Right lobe of liver (tissue), 6 donors: Measurements from ENCODE around the gene CYP27B1. TPM values are rescaled to one million over a fixed set of nuclear protein-coding genes. Genes with fewer than 3 reads are reported as not detected.

Source experiments
- ATAC-seq, 4 donors: fragments of 200-7000 bp; cut with Tn5 transposase; one replicate each; pipeline ENCODE4 v1.9.1; 2020; ENCODE audit warnings: mild to moderate bottlenecking in 4 of 4, moderate library complexity in 4 of 4
- DNase-seq, 3 donors: peaks; one replicate each; pipeline ENCODE4 v3.0.0-alpha.2; 2020
- H3K27ac ChIP-seq, 3 donors: fragments of 200-600 bp; one replicate each; pipeline ENCODE4 v1.8.0; 2022
- H3K27me3 ChIP-seq, 2 donors: fragments of 200-600 bp; one replicate each; pipeline ENCODE4 v1.8.0; 2022
- H3K36me3 ChIP-seq, 4 donors: fragments of 200-600 bp; sonication (generic) in 1 of 4; one replicate each; pipeline versions ENCODE4 v1.5.1 to v1.8.0; 2017 to 2022; ENCODE audit warnings: control low read depth in 1 of 4
- H3K4me1 ChIP-seq, 4 donors: fragments of 200-600 bp; sonication (generic) in 1 of 4; one replicate each; pipeline versions ENCODE4 v1.5.1 to v1.8.0; 2017 to 2022; ENCODE audit warnings: control low read depth in 1 of 4
- H3K4me3 ChIP-seq, 3 donors: fragments of 200-600 bp; one replicate each; pipeline ENCODE4 v1.8.0; 2022
- H3K9me3 ChIP-seq, 4 donors: fragments of 200-600 bp; sonication (generic) in 1 of 4; one replicate each; pipeline versions ENCODE4 v1.5.1 to v1.8.0; 2017 to 2022; ENCODE audit warnings: control low read depth in 1 of 4
- CTCF ChIP-seq, 4 donors: fragments of 200-600 bp in 3 of 4; fragments of 450-650 bp in 1 of 4; IDR thresholded peaks; one replicate each; pipeline versions ENCODE4 v1.5.1 to v1.8.0; 2016 to 2022; ENCODE audit warnings: antibody characterized with exemption in 4 of 4, mild to moderate bottlenecking in 2 of 4
- POLR2A ChIP-seq: fragments of 450-650 bp; IDR thresholded peaks from one replicate; pipeline ENCODE4 v1.6.1; 2017; ENCODE audit warnings: antibody characterized with exemption, mild to moderate bottlenecking
- WGBS: methylation state at CpG from one replicate; pipeline ENCODE4 v1.1.6; 2018; ENCODE audit warnings: low coverage, low lambda C conversion rate; ENCODE audit not compliant: insufficient coverage; ENCODE audit errors: missing lambda C conversion rate; 5-methylcytosine and 5-hydroxymethylcytosine counted together
- intact Hi-C, 2 donors: fragments of 100-400 bp; cut with DNase I; formaldehyde crosslinking; loops; one replicate each; pipeline versions ENCODE4 v1.11.2 to v1.14.1; 2022
- total RNA-seq, 6 experiments: library from RNA; depleted of rRNA in 2 of 6; stranded (reverse); fragments of >200 nt in 2 of 6; fragmentation: NEBNext Ultra II Directional in 3 of 6; extraction: Animal tissue kit (Norgen Biotek cat#: 25700) in 3 of 6; gene quantifications; one replicate each; pipeline versions ENCODE4 v1.1.0 to v1.2.4, GENCODE V29; 2016 to 2023
- donor health status: DM: no; HTN: yes; CAD: no.
- donor health status: DM: no; HTN: no; CAD: no.
- donor health status: DM: no; HTN: no; CAD: no.
- donor health status: DM: no; HTN: yes; CAD: no.
- donor health status: DM: no; HTN: yes; CAD: no.

Gene CYP27B1
- total RNA-seq, 6 experiments from 2014 or later: 0.25 to 1.4 (median 0.81) TPM

- Histone ChIP-seq H3K27me3 (no peaks in the 10 kb centered on the region), H3K4me3 (peak overlapping the region; percentile 49 to 63 (median 56)), H3K27ac (no peak overlapping the region), H3K36me3 (no peaks in the 10 kb centered on the region), H3K4me1 (peaks cover 0 to 15% (median 0%) of the 10 kb centered on the region in 4 donors), H3K9me3 (no peaks in the 10 kb centered on the region)
- ATAC-seq (no peak), DNase-seq (peak in 1 of 3 donors; percentile 52)
- peak; percentile 27 to 57 (median 49) for TF ChIP-seq CTCF (IDR thresholded peaks at IDR 0.05)
- TF ChIP-seq POLR2A: no peak
- WGBS: 42% methylated on average over 11 of the region's 22 CpGs
- intact Hi-C loops: no loop called here
These were observed 10.2 kb downstream of the CYP27B1 start for GRCh38 chr12:57756406-57757341.

GRCh38 chr12:57755454-57756372 lies 11.2 kb downstream of the CYP27B1 start:
- 1% methylated on average over 7 of the region's 76 CpGs for WGBS
- Histone ChIP-seq H3K36me3 (no peaks in the 10 kb centered on the region), H3K27ac (no peak overlapping the region), H3K4me1 (peaks cover 0 to 15% (median 3%) of the 10 kb centered on the region in 4 donors), H3K4me3 (peak overlapping the region; percentile 49 to 63 (median 56)), H3K27me3 (no peaks in the 10 kb centered on the region), H3K9me3 (no peaks in the 10 kb centered on the region)
- ATAC-seq (peak; percentile 1 to 8 (median 2)), DNase-seq (peak in 2 of 3 donors; percentile 57 to 67)
- TF ChIP-seq POLR2A (peak; percentile 24), CTCF (IDR thresholded peaks at IDR 0.05) (no peak)
- intact Hi-C loops: no loop called here

GRCh38 chr12:57755194-57755453 lies 11.8 kb downstream of the CYP27B1 start:
- H3K4me1 ChIP-seq: peaks cover 0 to 15% (median 3%) of the 10 kb centered on the region in 4 donors
- WGBS: no CpG with 5 or more reads among the region's 34 CpGs
- no peaks in the 10 kb centered on the region for H3K27me3 ChIP-seq
- TF ChIP-seq POLR2A (no peak), CTCF (IDR thresholded peaks at IDR 0.05) (no peak)
- ATAC-seq (no peak), DNase-seq (no peak)
- no peaks in the 10 kb centered on the region for H3K36me3 ChIP-seq
- peak overlapping the region; percentile 49 to 63 (median 56) for H3K4me3 ChIP-seq
- intact Hi-C loops: no loop called here
- no peak overlapping the region for H3K27ac ChIP-seq
- H3K9me3 ChIP-seq: no peaks in the 10 kb centered on the region

- intact Hi-C loops: no loop called here
- Histone ChIP-seq H3K27ac (no peak within 1 kb of the TSS), H3K9me3 (no peaks in the 10 kb centered on the region), H3K27me3 (no peaks in the 10 kb centered on the region), H3K36me3 (no peaks in the 10 kb centered on the region), H3K4me3 (peak within 1 kb of the TSS; percentile 49 to 63 (median 56)), H3K4me1 (peaks cover 0 to 15% (median 3%) of the 10 kb centered on the region in 4 donors)
- WGBS: under 1% methylated on average over 23 of the region's 41 CpGs
- ATAC-seq (peak in 3 of 4 donors; percentile 1 to 11 (median 10)), DNase-seq (peak; percentile 67 to 74 (median 69))
- TF ChIP-seq POLR2A: no peak
- no peak for TF ChIP-seq CTCF (IDR thresholded peaks at IDR 0.05)
These were observed 12.3 kb downstream of the CYP27B1 start, which contains the start of gene MARCHF9 for GRCh38 chr12:57754411-57755193. Gene MARCHF9 (plus strand): TSS chr12:57755103. CDS start chr12:57755529, 426 bp downstream.
